ENCODE data around the gene PPBP.

Gene PPBP

GRCh38 chr4:73947239-73947985 lies 40.6 kb downstream of the PPBP start:
- DNase-seq: no peak

GRCh38 chr4:73945674-73946449 lies 42.1 kb downstream of the PPBP start:
- no peak for DNase-seq

- DNase-seq: no peak
Measured at GRCh38 chr4:73945140-73945539, 42.9 kb downstream of the PPBP start.

- DNase-seq: no peak
Measured at GRCh38 chr4:73944061-73944875, 43.7 kb downstream of the PPBP start.

- DNase-seq: no peak
Measured at GRCh38 chr4:73943555-73943954, 44.4 kb downstream of the PPBP start.

GRCh38 chr4:73936969-73937368 lies 51.0 kb downstream of the PPBP start:
- no peak for DNase-seq

Data from CD4-positive, alpha-beta T cell treated with Interferon gamma for 1 hour (primary cell).